Body of pancreas (tissue), 4 donors: ENCODE measurements around the gene TRPV2. TPM values are rescaled to one million over a fixed set of nuclear protein-coding genes. Genes with fewer than 3 reads are reported as not detected.
A peak's percentile ranks its signal among the peaks of the same experiment; 100 is the strongest.

ENCODE experiments used
- ATAC-seq: fragments of 150-250 bp; one replicate; pipeline ENCODE4 v1.9.1; 2016
- DNase-seq, 4 donors: peaks; one replicate each; pipeline ENCODE4 v3.0.0-alpha.2; 2019
- H3K27ac ChIP-seq, 4 donors: fragments of 200-600 bp; sonication (generic); 1 replicate in 3 of 4; 2 replicates in 1 of 4; pipeline versions ENCODE4 v1.5.1 to v1.6.1; 2016 to 2019; ENCODE audit warnings: mild to moderate bottlenecking in 1 of 4, mixed read lengths in 1 of 4, moderate library complexity in 1 of 4
- H3K27me3 ChIP-seq, 2 donors: fragments of 200-600 bp; sonication (generic); one replicate each; pipeline ENCODE4 v1.6.0; 2016; ENCODE audit warnings: mild to moderate bottlenecking in 1 of 2
- H3K36me3 ChIP-seq, 2 donors: fragments of 200-600 bp; sonication (generic); replicated peaks in 1 of 2; 2 replicates each; pipeline ENCODE4 v1.5.1; 2016; ENCODE audit warnings: low read depth in 2 of 2; ENCODE audit not compliant: insufficient read depth in 1 of 2
- H3K4me1 ChIP-seq: fragments of 200-600 bp; sonication (generic); one replicate; pipeline ENCODE4 v1.6.0; 2016
- H3K4me3 ChIP-seq, 2 donors: fragments of 200-600 bp; sonication (generic); 1 replicate in 1 of 2; 2 replicates in 1 of 2; pipeline ENCODE4 v1.5.1; 2016 to 2019
- H3K9me3 ChIP-seq, 3 donors: fragments of 200-600 bp; sonication (generic); 1 replicate in 2 of 3; 2 replicates in 1 of 3; pipeline ENCODE4 v1.5.1; 2016
- CTCF ChIP-seq, 7 experiments: fragments of 450-650 bp in 4 of 7; fragments of 200-600 bp in 3 of 7; sonication (generic) in 3 of 7; IDR thresholded peaks; one replicate each; pipeline ENCODE4 v1.5.1; 2016 to 2019; ENCODE audit warnings: antibody characterized with exemption in 7 of 7
- POLR2A ChIP-seq, 3 donors: fragments of 450-650 bp; IDR thresholded peaks; one replicate each; pipeline ENCODE4 v1.6.1; 2016; ENCODE audit warnings: antibody characterized with exemption in 3 of 3, mild to moderate bottlenecking in 2 of 3
- WGBS, 2 donors: methylation state at CpG; one replicate each; pipeline ENCODE4 v1.1.5; 2017; 5-methylcytosine and 5-hydroxymethylcytosine counted together
- intact Hi-C: fragments of 100-400 bp; cut with DNase I; formaldehyde crosslinking; loops from one replicate; pipeline ENCODE4 v1.15.1; 2023
- total RNA-seq, 2 donors: library from RNA; depleted of rRNA; stranded (reverse); fragments of >200 nt; gene quantifications; one replicate each; pipeline ENCODE4 v1.1.0, GENCODE V29; 2016

The TRPV2 gene
- total RNA-seq, 2 donors from 2014 or later = 4.7 to 30.7 TPM

DNA sequence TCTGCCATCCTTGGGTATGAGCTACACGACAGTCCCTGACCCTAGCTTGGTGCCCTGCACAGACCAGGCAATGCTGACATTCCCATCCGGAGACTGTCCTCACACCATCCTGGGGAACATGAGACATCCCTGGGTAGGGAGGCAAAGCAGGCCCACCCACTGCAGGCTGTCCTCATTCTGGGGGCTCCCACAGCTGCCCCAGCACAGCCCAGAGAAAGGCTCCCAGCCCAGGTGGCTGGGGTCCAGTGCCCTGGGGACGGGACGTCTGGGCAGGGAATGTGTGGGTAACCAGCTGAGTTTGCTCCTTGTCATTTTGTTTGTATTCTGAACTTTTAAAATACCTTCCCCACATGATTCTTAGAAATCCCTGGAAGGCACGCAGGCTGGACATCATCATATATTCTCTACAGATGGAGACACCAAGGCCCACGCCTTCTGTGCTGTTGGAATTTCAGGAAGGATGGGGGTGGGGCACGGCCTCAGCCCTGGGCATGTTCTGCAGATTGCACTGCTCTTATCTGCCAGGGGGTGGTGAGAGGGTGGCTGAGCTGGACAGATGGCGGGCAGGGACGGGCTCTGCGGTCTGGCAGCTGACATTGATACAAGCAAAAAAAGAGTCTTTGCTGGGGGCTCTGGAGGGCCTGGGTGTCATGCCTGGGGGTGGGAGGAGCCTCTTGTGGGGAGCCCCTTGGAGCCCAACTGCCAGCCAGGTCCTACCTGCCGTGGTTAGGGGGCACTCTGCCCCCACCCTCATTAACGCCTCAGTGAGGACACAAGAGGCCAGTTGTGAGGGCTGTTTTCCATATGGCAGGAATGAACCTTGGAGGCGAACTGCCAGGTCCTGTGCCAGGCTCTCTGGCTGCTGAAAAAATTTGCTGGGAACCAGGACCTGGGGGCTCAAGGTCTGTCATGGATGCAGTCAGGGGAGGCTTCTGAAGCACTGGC, 48.3 kb downstream of the TRPV2 start:
- peak overlapping the region in 2 of 4 donors; percentile 5 to 44 for H3K27ac ChIP-seq
- 37 to 49% methylated on average over 10 to 13 of the region's 13 CpGs for WGBS, 2 donors
- ATAC-seq (peak; percentile 74), DNase-seq (peak; percentile 71 to 85 (median 80))
- no peak overlapping the region for H3K4me3 ChIP-seq
- peaks cover 30% of the 10 kb centered on the region for H3K4me1 ChIP-seq
- TF ChIP-seq POLR2A (IDR thresholded peaks at IDR 0.05) (no peak), CTCF (IDR thresholded peaks at IDR 0.05) (peak in 5 of 7 experiments; percentile 31 to 61 (median 59))
- H3K9me3 ChIP-seq = no peaks in the 10 kb centered on the region
- H3K27me3 ChIP-seq = no peaks in the 10 kb centered on the region
- intact Hi-C loops = no loop called here
- no peaks in the 10 kb centered on the region for H3K36me3 ChIP-seq

GRCh38 chr17:16464303-16465051, 49.1 kb downstream of the TRPV2 start:
- peak overlapping the region in 1 of 4 donors; percentile 5 for H3K27ac ChIP-seq
- no peaks in the 10 kb centered on the region for H3K36me3 ChIP-seq
- intact Hi-C loops = no loop called here
- ATAC-seq (no peak), DNase-seq (no peak)
- peaks cover 30% of the 10 kb centered on the region for H3K4me1 ChIP-seq
- H3K27me3 ChIP-seq = no peaks in the 10 kb centered on the region
- no peak overlapping the region for H3K4me3 ChIP-seq
- H3K9me3 ChIP-seq = no peaks in the 10 kb centered on the region
- 83 to 93% methylated on average over 8 to 12 of the region's 12 CpGs for WGBS, 2 donors
- TF ChIP-seq POLR2A (IDR thresholded peaks at IDR 0.05) (no peak), CTCF (IDR thresholded peaks at IDR 0.05) (no peak)

GRCh38 chr17:16465052-16465312, 49.6 kb downstream of the TRPV2 start:
- 97 to 100% methylated on average over 3 of the region's 3 CpGs for WGBS, 2 donors
- intact Hi-C loops = no loop called here
- TF ChIP-seq CTCF (IDR thresholded peaks at IDR 0.05) = no peak
- no peak for TF ChIP-seq POLR2A (IDR thresholded peaks at IDR 0.05)
- no peaks in the 10 kb centered on the region for H3K27me3 ChIP-seq
- H3K4me3 ChIP-seq = no peak overlapping the region
- DNase-seq (no peak), ATAC-seq (no peak)
- H3K27ac ChIP-seq = no peak overlapping the region
- H3K4me1 ChIP-seq = peaks cover 30% of the 10 kb centered on the region
- no peaks in the 10 kb centered on the region for H3K9me3 ChIP-seq
- no peaks in the 10 kb centered on the region for H3K36me3 ChIP-seq

GRCh38 chr17:16465861-16466338, 50.5 kb downstream of the TRPV2 start:
- H3K27me3 ChIP-seq = no peaks in the 10 kb centered on the region
- H3K4me1 ChIP-seq = peaks cover 30% of the 10 kb centered on the region
- no peak overlapping the region for H3K4me3 ChIP-seq
- peak overlapping the region; percentile 62 to 72 (median 64) for H3K27ac ChIP-seq
- H3K9me3 ChIP-seq = no peaks in the 10 kb centered on the region
- intact Hi-C loops = no loop called here
- WGBS, 2 donors = 51 to 56% methylated on average over 3 to 4 of the region's 4 CpGs
- ATAC-seq (peak; percentile 20), DNase-seq (peak in 3 of 4 donors; percentile 42 to 68 (median 60))
- TF ChIP-seq POLR2A (IDR thresholded peaks at IDR 0.05) (no peak), CTCF (IDR thresholded peaks at IDR 0.05) (no peak)
- no peaks in the 10 kb centered on the region for H3K36me3 ChIP-seq
